PC-9 (cell line): ENCODE data around the gene ORC4. TPM values are rescaled to one million over a fixed set of nuclear protein-coding genes. Genes with fewer than 3 reads are reported as not detected.

ENCODE experiments used
- BruUV-seq: library from RNA; stranded (reverse); fragments of 400-500 nt; replicated peaks from 2 replicates; lab custom pipeline; 2021; lab: Mats Ljungman, UMichigan
- CTCF ChIA-PET: fragments of 300-600 bp; sonication (Branson Sonifier 250); formaldehyde crosslinking; loops from one replicate; lab custom pipeline; 2022; ENCODE audit warnings: antibody characterized with exemption; lab: Charles Lee
- POLR2A ChIA-PET: fragments of 300-600 bp; sonication (Branson Sonifier 250); formaldehyde crosslinking; loops from one replicate; lab custom pipeline; 2022; ENCODE audit warnings: antibody characterized with exemption; ENCODE audit not compliant: unreplicated experiment; lab: Charles Lee
- DNase-seq, 2 experiments: peaks; one replicate each; pipeline versions ENCODE4 v3.0.0 to v3.0.0-alpha.2; 2015 to 2022; ENCODE audit warnings: mixed read lengths in 1 of 2
- H2AFZ ChIP-seq: fragments of 200-600 bp; sonication (generic); 2 replicates; pipeline ENCODE4 v1.8.1; 2017; ENCODE audit warnings: antibody characterized with exemption
- H3F3A ChIP-seq: fragments of 200-600 bp; sonication (generic); 2 replicates; pipeline ENCODE4 v1.8.1; 2017; ENCODE audit warnings: antibody characterized with exemption, mild to moderate bottlenecking, low read depth; ENCODE audit not compliant: insufficient read depth
- H3K27ac ChIP-seq: fragments of 200-600 bp; sonication (generic); 2 replicates; pipeline ENCODE4 v1.6.1; 2016; ENCODE audit warnings: mixed run types
- H3K27me3 ChIP-seq: fragments of 200-600 bp; sonication (generic); 2 replicates; pipeline ENCODE4 v1.6.1; 2016; ENCODE audit warnings: low read depth, mixed run types; ENCODE audit not compliant: insufficient read depth
- H3K36me3 ChIP-seq: fragments of 200-600 bp; sonication (generic); 2 replicates; pipeline ENCODE4 v1.6.1; 2016; ENCODE audit warnings: low read depth, mixed run types
- H3K4me1 ChIP-seq: fragments of 200-600 bp; sonication (generic); replicated peaks from 2 replicates; pipeline ENCODE4 v1.6.1; 2016; ENCODE audit warnings: mixed run types; ENCODE audit not compliant: insufficient read depth
- H3K4me2 ChIP-seq: fragments of 200-600 bp; sonication (generic); 2 replicates; pipeline ENCODE4 v1.6.1; 2017; ENCODE audit warnings: mixed run types
- H3K4me3 ChIP-seq: fragments of 200-600 bp; sonication (generic); 2 replicates; pipeline ENCODE4 v1.6.1; 2016; ENCODE audit warnings: mixed run types
- H3K79me2 ChIP-seq: fragments of 200-600 bp; sonication (generic); 2 replicates; pipeline ENCODE4 v1.6.1; 2017; ENCODE audit warnings: low read depth, mixed run types
- H3K9me2 ChIP-seq: fragments of 200-600 bp; sonication (generic); 2 replicates; pipeline ENCODE4 v1.8.1; 2017; ENCODE audit warnings: mild to moderate bottlenecking; ENCODE audit not compliant: insufficient read depth
- H3K9me3 ChIP-seq: fragments of 200-600 bp; sonication (generic); 2 replicates; pipeline ENCODE4 v1.8.1; 2016; ENCODE audit warnings: low read depth; ENCODE audit not compliant: insufficient read depth
- H4K20me1 ChIP-seq: fragments of 200-600 bp; sonication (generic); 2 replicates; pipeline ENCODE4 v1.8.1; 2017; ENCODE audit not compliant: insufficient read depth
- CTCF ChIP-seq: fragments of 200-600 bp; sonication (generic); conservative IDR thresholded peaks from 2 replicates; pipeline ENCODE4 v1.6.1; 2017; ENCODE audit warnings: mixed run types, antibody characterized with exemption, mild to moderate bottlenecking, moderate library complexity
- EZH2 ChIP-seq: fragments of 200-600 bp; sonication (generic); IDR thresholded peaks from 2 replicates; pipeline ENCODE4 v1.8.0; 2017; ENCODE audit warnings: antibody characterized with exemption, low read depth
- intact Hi-C: fragments of 100-400 bp; cut with micrococcal nuclease; formaldehyde crosslinking; loops from one replicate; pipeline ENCODE4 v1.10.0; 2022; ENCODE audit not compliant: unreplicated experiment
- total RNA-seq: library from RNA; stranded (reverse); gene quantifications from 2 replicates; pipeline ENCODE4 v1.2.3, GENCODE V29; 2021

ORC4 gene
- total RNA-seq, 1 experiment from 2014 or later: 44.2 TPM

DNA sequence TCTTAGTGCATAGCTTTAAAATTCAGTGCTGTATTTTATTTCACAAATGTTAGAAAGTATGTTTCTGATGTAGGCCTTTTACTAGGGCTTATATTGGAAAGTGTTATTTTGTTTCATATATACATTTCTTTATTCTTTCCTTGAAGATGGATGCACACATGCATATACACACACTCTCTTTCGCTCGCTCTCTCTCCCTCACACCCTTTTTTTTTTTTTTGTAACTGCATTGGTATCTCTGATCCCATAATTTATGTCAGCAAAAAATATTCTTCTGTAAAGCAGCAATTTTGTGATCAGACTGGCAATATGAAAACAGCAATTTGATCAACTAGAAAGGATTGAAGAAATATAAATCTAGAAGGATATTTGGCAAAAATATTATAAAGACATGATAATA lies 2.3 kb upstream of the ORC4 start:
- POLR2A ChIA-PET: interaction anchor here (0.7 kb wide), 1 partner anchor 275 kb away, joined by 6 read pairs; no protein-coding TSS in a partner anchor
- H3K4me3 ChIP-seq: peak overlapping the region; percentile 69; the same call in 1 of the 2 replicates
- no TSS peak for BruUV-seq
- H2AFZ ChIP-seq: no peak overlapping the region
- peaks cover 69% of the 10 kb centered on the region for H3K79me2 ChIP-seq
- peaks cover 28% of the 10 kb centered on the region for H3K4me1 ChIP-seq
- no peaks in the 10 kb centered on the region for H3K9me2 ChIP-seq
- H3F3A ChIP-seq: peaks cover 7% of the 10 kb centered on the region
- intact Hi-C loops: loop anchor here (10.0 kb wide), 1 partner anchor 622 kb away; the partner anchor contains the start of gene EPC2
- peaks cover 15% of the 10 kb centered on the region; the same call in 1 of the 2 replicates for H4K20me1 ChIP-seq
- TF ChIP-seq EZH2: no peak
- TF ChIP-seq CTCF: no peak
- peak overlapping the region; percentile 90 for H3K4me2 ChIP-seq
- H3K27me3 ChIP-seq: no peaks in the 10 kb centered on the region
- H3K36me3 ChIP-seq: no peaks in the 10 kb centered on the region
- no peaks in the 10 kb centered on the region for H3K9me3 ChIP-seq
- CTCF ChIA-PET: no interaction called here
- DNase-seq: no peak
- no peak overlapping the region for H3K27ac ChIP-seq

- intact Hi-C loops: loop anchor here (10.0 kb wide), 1 partner anchor 622 kb away; the partner anchor contains the start of gene EPC2
- Histone ChIP-seq H3K36me3 (no peaks in the 10 kb centered on the region), H3F3A (peaks cover 7% of the 10 kb centered on the region), H3K4me2 (peak overlapping the region; percentile 90), H2AFZ (no peak overlapping the region), H3K9me2 (no peaks in the 10 kb centered on the region), H3K4me3 (peak overlapping the region; percentile 69), H3K79me2 (peaks cover 74% of the 10 kb centered on the region), H4K20me1 (peaks cover 15% of the 10 kb centered on the region; the same call in 1 of the 2 replicates), H3K27me3 (no peaks in the 10 kb centered on the region), H3K9me3 (no peaks in the 10 kb centered on the region), H3K27ac (no peak overlapping the region), H3K4me1 (peaks cover 28% of the 10 kb centered on the region)
- no peak for DNase-seq
- CTCF ChIA-PET: no interaction called here
- POLR2A ChIA-PET: no interaction called here
- BruUV-seq: no TSS peak
- TF ChIP-seq EZH2 (no peak), CTCF (no peak)
Measured at GRCh38 chr2:148022351-148022750, 1.8 kb upstream of the ORC4 start.

GRCh38 chr2:148021886-148022285 lies 1.3 kb upstream of the ORC4 start:
- ChIA-PET CTCF (no interaction called here), POLR2A (no interaction called here)
- intact Hi-C loops: loop anchor here (10.0 kb wide), 1 partner anchor 623 kb away; the partner anchor contains the start of gene EPC2
- no TSS peak for BruUV-seq
- Histone ChIP-seq H3K4me1 (peaks cover 28% of the 10 kb centered on the region), H3F3A (peaks cover 7% of the 10 kb centered on the region), H3K4me2 (peak overlapping the region; percentile 90), H4K20me1 (peaks cover 15% of the 10 kb centered on the region; the same call in 1 of the 2 replicates), H3K27ac (no peak overlapping the region), H3K27me3 (no peaks in the 10 kb centered on the region), H3K79me2 (peaks cover 79% of the 10 kb centered on the region), H2AFZ (peak overlapping the region; percentile 80; the same call in 1 of the 2 replicates), H3K9me2 (no peaks in the 10 kb centered on the region), H3K9me3 (no peaks in the 10 kb centered on the region), H3K36me3 (no peaks in the 10 kb centered on the region), H3K4me3 (peak overlapping the region; percentile 69)
- no peak for DNase-seq
- TF ChIP-seq EZH2 (no peak), CTCF (no peak)
